ENCODE data around the gene AADAC.
"Not testable (repeated sequence)": the region's sequence is repeated elsewhere in the genome, so short reads cannot be mapped to it uniquely, and the experiment has no call there.

The AADAC gene

GRCh38 chr3:151796105-151796680, 17.7 kb upstream of the AADAC start:
- no peak for DNase-seq (ENCODE audit: low spot score)

GRCh38 chr3:151798466-151798865, 15.4 kb upstream of the AADAC start:
- no peak for DNase-seq (ENCODE audit: low spot score)

- no peak for DNase-seq (ENCODE audit: low spot score)
Measured at GRCh38 chr3:151800431-151800830, 13.5 kb upstream of the AADAC start.

GRCh38 chr3:151804267-151804666, 9.6 kb upstream of the AADAC start:
- DNase-seq (ENCODE audit: low spot score) = no peak

GRCh38 chr3:151806838-151807237, 7.1 kb upstream of the AADAC start:
- no peak for DNase-seq (ENCODE audit: low spot score)

GRCh38 chr3:151808926-151809325, 5.0 kb upstream of the AADAC start:
- DNase-seq (ENCODE audit: low spot score) = not testable (repeated sequence)

GRCh38 chr3:151811474-151811873, 2.4 kb upstream of the AADAC start:
- no peak for DNase-seq (ENCODE audit: low spot score)

GRCh38 chr3:151814588-151814987, 672 bp downstream of the AADAC start:
- DNase-seq (ENCODE audit: low spot score) = no peak

GRCh38 chr3:151816091-151816604, 2.2 kb downstream of the AADAC start:
- DNase-seq (ENCODE audit: low spot score) = no peak

GRCh38 chr3:151817473-151817872, 3.6 kb downstream of the AADAC start:
- no peak for DNase-seq (ENCODE audit: low spot score)

- no peak for DNase-seq (ENCODE audit: low spot score)
Measured at GRCh38 chr3:151818361-151818760, 4.4 kb downstream of the AADAC start.

- DNase-seq (ENCODE audit: low spot score) = no peak
Measured at GRCh38 chr3:151819910-151820309, 6.0 kb downstream of the AADAC start.

GRCh38 chr3:151827816-151828215, 13.9 kb downstream of the AADAC start:
- no peak for DNase-seq (ENCODE audit: low spot score)

GRCh38 chr3:151835751-151836525, 22.0 kb downstream of the AADAC start:
- DNase-seq (ENCODE audit: low spot score) = no peak

- no peak for DNase-seq (ENCODE audit: low spot score)
Measured at GRCh38 chr3:151837057-151837456, 23.1 kb downstream of the AADAC start.

GRCh38 chr3:151838574-151839312, 24.8 kb downstream of the AADAC start:
- peak; percentile 37 for DNase-seq (ENCODE audit: low spot score)

- no peak for DNase-seq (ENCODE audit: low spot score)
Measured at GRCh38 chr3:151839313-151839631, 25.4 kb downstream of the AADAC start.

- no peak for DNase-seq (ENCODE audit: low spot score)
Measured at GRCh38 chr3:151841801-151842200, 27.9 kb downstream of the AADAC start.

GRCh38 chr3:151843275-151843674, 29.4 kb downstream of the AADAC start:
- no peak for DNase-seq (ENCODE audit: low spot score)

- no peak for DNase-seq (ENCODE audit: low spot score)
Measured at GRCh38 chr3:151845306-151845905, 31.5 kb downstream of the AADAC start.

GRCh38 chr3:151850065-151850464, 36.1 kb downstream of the AADAC start:
- DNase-seq (ENCODE audit: low spot score) = not testable (repeated sequence)

GRCh38 chr3:151852074-151852811, 38.3 kb downstream of the AADAC start:
- DNase-seq (ENCODE audit: low spot score) = no peak

Measured in CD4-positive, alpha-beta T cell treated with Interleukin-2 at 100 ng/mL for 4 hours (primary cell).